Central memory CD8-positive, alpha-beta T cell (primary cell): Measurements from ENCODE around the gene CCDC197.

Experiments
- ATAC-seq: fragments of 150-1000 bp; cut with Tn5 transposase; replicated peaks from 2 replicates; pipeline ENCODE4 v1.10.0; 2022; ENCODE audit warnings: mild to moderate bottlenecking, moderate FRiP score, moderate number of reproducible peaks; ENCODE audit not compliant: poor library complexity, severe bottlenecking; ENCODE audit errors: extremely low read depth
- DNase-seq, 2 donors: peaks; one replicate each; pipeline ENCODE4 v3.0.0; 2021; ENCODE audit warnings: low spot score in 2 of 2
- H3K27ac Mint-ChIP-seq: one replicate; pipeline ENCODE4 v1.8.0; 2022; ENCODE audit warnings: low read depth, mild to moderate bottlenecking, moderate library complexity, mixed read lengths
- H3K27me3 Mint-ChIP-seq: one replicate; pipeline ENCODE4 v1.8.0; 2022; ENCODE audit warnings: mixed read lengths
- H3K36me3 Mint-ChIP-seq: one replicate; pipeline ENCODE4 v1.8.0; 2022; ENCODE audit warnings: mild to moderate bottlenecking, moderate library complexity, mixed read lengths; ENCODE audit not compliant: insufficient read depth
- H3K4me1 Mint-ChIP-seq: one replicate; pipeline ENCODE4 v1.8.0; 2022; ENCODE audit warnings: mixed read lengths
- H3K4me3 Mint-ChIP-seq: one replicate; pipeline ENCODE4 v1.8.0; 2022; ENCODE audit warnings: mild to moderate bottlenecking, moderate library complexity, mixed read lengths
- H3K9me3 Mint-ChIP-seq: one replicate; pipeline ENCODE4 v1.8.0; 2022; ENCODE audit warnings: mixed read lengths

CCDC197 gene

GRCh38 chr14:93956514-93957332, 40.4 kb upstream of the CCDC197 start:
- DNase-seq, result no peak

GRCh38 chr14:93957333-93957710, 39.8 kb upstream of the CCDC197 start:
- Mint-ChIP-seq H3K27me3 (no peaks in the 10 kb centered on the region), H3K9me3 (no peaks in the 10 kb centered on the region), H3K4me1 (peaks cover 92% of the 10 kb centered on the region), H3K27ac (peak overlapping the region; percentile 93), H3K36me3 (peaks cover 33% of the 10 kb centered on the region), H3K4me3 (peak overlapping the region; percentile 88)
- ATAC-seq, result no peak
- DNase-seq, result no peak

More at GRCh38 chr14:93956514-93957332, 40.4 kb upstream of the CCDC197 start:
- Mint-ChIP-seq H3K4me1 (peaks cover 94% of the 10 kb centered on the region), H3K36me3 (peaks cover 34% of the 10 kb centered on the region), H3K27ac (peak overlapping the region; percentile 93), H3K4me3 (peak overlapping the region; percentile 88), H3K9me3 (no peaks in the 10 kb centered on the region), H3K27me3 (no peaks in the 10 kb centered on the region)
- no peak for ATAC-seq

- Mint-ChIP-seq H3K4me1 (peaks cover 94% of the 10 kb centered on the region), H3K27me3 (no peaks in the 10 kb centered on the region), H3K4me3 (peak overlapping the region; percentile 88), H3K36me3 (peaks cover 37% of the 10 kb centered on the region), H3K27ac (peak overlapping the region; percentile 93), H3K9me3 (no peaks in the 10 kb centered on the region)
- no peak for DNase-seq
- ATAC-seq, result no peak
Observed at GRCh38 chr14:93957751-93958566, 39.1 kb upstream of the CCDC197 start.

DNA sequence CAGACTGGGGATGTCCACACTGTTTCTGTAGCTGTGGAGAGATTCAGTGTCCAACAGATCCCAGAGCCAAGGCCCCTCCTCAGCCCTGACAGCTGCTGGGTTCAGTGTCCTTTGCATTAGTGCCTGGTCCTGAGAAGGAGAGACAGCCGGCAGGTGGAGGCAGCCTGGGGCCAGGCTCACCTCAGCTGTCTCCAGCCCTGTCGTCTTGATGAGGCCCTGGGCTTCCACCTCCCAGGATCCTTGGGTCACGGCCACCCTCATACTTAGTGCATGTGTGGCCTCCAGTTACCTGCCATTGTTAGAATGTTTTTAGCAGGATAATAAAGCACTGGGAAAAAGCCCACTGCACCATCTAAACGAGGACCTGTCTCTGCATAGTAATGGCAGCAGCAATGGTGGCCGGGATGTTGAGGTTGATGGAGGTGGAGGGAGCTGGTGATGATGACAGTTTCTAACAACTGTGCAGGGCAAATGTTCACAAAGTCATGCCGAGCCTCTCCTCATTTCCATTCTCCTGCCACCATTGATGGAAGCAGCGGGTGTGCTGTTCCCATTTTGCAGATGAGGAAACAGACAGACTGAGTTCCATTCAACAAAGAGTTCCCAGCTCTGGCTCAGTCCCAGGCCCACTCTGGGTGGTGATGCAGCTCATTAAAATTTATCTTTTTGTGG, 38.4 kb upstream of the CCDC197 start:
- no peak for DNase-seq
- no peaks in the 10 kb centered on the region for H3K9me3 Mint-ChIP-seq
- H3K4me1 Mint-ChIP-seq, result peaks cover 94% of the 10 kb centered on the region
- H3K27me3 Mint-ChIP-seq, result no peaks in the 10 kb centered on the region
- peak overlapping the region; percentile 93 for H3K27ac Mint-ChIP-seq
- ATAC-seq, result no peak
- H3K4me3 Mint-ChIP-seq, result peak overlapping the region; percentile 79
- H3K36me3 Mint-ChIP-seq, result peaks cover 44% of the 10 kb centered on the region

DNA sequence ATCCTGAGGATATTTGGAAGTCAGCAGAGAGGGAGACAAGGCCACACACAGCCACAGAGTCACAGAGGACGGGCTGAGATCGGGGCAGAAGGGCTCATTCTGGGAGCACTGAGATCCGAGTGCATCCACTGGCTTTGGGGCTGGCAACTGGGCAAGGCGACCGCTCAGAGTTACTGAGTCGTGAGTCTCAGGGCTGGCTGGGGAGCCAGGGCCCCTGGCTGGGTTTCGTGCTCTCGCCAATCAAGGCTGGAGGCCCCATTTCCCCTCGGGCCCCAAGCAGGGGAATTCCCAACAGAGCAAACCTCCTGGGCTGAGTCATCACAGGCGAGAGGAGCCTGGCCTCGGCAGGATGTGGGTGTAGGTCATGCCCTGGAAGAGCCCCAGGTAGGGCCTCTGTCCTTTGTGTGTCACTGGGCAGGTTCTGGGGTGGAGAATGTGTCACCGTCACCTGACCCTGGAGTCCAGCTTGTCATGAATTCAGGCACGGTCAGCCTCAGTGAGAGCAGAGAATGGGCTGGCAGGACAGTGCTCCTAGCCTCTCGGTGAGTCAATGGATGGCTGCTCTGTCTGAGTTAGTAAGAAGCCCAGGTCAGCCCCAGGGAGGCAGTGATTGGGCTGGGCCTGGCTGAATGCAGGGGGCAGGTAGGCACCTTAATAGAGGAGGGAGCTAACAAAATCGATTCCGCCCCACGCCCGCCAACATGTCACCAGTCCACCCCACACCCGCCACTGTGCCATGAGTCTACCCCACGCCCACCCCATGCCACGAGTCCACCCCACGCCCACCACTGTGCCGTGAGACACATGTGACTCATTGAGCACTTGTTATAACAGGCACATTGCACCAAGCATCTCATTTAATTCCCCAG, 37.6 kb upstream of the CCDC197 start:
- Mint-ChIP-seq H3K9me3 (no peaks in the 10 kb centered on the region), H3K4me3 (peak overlapping the region; percentile 79), H3K36me3 (peaks cover 44% of the 10 kb centered on the region), H3K27ac (peak overlapping the region; percentile 93), H3K27me3 (no peaks in the 10 kb centered on the region), H3K4me1 (peaks cover 93% of the 10 kb centered on the region)
- ATAC-seq, result peak; percentile 75
- peak; percentile 74 to 92 for DNase-seq

DNA sequence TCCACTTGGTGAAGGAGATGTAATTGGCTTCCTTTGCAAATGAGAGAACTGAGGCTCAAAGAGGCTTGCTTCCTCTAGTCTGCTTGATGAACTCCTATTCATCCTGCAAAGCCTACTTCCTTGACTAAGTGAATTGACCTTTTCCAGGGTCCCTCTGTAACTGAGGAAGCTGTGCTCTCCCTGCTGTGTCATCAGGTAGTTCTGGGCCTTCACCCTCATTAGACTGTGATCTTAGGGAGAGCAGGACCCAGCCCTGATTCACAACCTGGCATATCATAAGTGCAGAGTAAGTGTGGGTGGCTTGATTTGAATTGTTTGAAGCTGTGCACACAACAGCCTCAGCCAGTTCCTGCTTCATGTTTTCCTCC, 37.0 kb upstream of the CCDC197 start:
- Mint-ChIP-seq H3K9me3 (peaks cover 6% of the 10 kb centered on the region), H3K4me1 (peaks cover 93% of the 10 kb centered on the region), H3K27me3 (no peaks in the 10 kb centered on the region), H3K36me3 (peaks cover 40% of the 10 kb centered on the region), H3K4me3 (peak overlapping the region; percentile 79), H3K27ac (peak overlapping the region; percentile 93)
- DNase-seq, result no peak
- no peak for ATAC-seq

DNA sequence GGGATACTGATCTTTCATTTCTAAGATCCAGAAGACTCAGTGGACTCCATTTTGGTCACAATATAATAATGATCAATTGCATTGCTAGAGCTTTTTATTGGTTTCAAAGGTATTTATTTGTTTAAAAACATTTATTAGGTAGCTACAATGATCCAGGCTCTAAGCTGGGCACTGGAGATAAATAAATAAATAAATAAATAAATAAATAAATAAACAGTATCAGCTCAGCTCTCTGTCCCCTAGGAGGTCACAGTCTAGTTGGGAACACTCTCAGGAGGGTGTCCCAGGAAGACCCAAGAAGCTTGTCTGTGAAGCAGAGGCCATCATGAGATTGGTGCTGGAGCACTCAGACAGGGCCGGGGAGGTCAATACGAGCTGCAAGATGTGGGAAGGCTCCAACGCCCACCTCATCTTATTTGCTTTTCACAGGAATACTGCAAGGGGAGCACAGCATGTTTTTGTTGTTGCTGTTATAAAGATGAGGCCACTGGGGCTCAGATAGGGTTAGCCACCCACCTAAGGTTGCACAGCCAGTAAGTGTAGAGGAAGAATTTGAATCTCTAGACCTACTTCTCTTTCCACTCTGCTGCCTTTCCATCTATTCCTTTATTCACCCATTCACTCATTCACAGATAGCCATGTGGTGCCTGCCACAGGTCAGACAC, 36.2 kb upstream of the CCDC197 start:
- Mint-ChIP-seq H3K9me3 (peaks cover 6% of the 10 kb centered on the region), H3K4me3 (peak overlapping the region; percentile 65), H3K27ac (peak overlapping the region; percentile 93), H3K4me1 (peaks cover 92% of the 10 kb centered on the region), H3K36me3 (peaks cover 38% of the 10 kb centered on the region), H3K27me3 (no peaks in the 10 kb centered on the region)
- ATAC-seq (no peak), DNase-seq (no peak)

DNA sequence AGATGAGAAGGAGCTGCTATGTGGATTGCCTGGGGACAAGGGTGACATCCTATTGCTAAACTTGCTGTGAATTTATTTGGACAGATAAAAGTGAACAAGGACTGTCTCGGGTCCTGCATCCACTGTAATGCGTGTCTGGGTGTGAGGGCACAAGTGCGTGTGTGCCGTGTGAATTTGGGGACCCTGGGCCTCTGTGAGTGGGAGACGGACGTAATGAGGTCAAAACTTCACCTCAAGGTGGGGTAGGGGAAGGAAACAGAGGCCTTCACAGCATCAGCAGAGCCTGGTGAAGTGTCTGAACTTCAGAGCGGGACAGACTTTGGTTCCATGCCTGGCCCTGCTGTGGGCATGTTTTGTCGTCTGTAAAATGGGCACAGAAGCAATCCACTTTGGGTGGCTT, 35.5 kb upstream of the CCDC197 start:
- DNase-seq, result no peak
- peaks cover 6% of the 10 kb centered on the region for H3K9me3 Mint-ChIP-seq
- peak overlapping the region; percentile 93 for H3K27ac Mint-ChIP-seq
- peak overlapping the region; percentile 65 for H3K4me3 Mint-ChIP-seq
- no peak for ATAC-seq
- peaks cover 89% of the 10 kb centered on the region for H3K4me1 Mint-ChIP-seq
- H3K27me3 Mint-ChIP-seq, result no peaks in the 10 kb centered on the region
- H3K36me3 Mint-ChIP-seq, result peaks cover 38% of the 10 kb centered on the region

DNA sequence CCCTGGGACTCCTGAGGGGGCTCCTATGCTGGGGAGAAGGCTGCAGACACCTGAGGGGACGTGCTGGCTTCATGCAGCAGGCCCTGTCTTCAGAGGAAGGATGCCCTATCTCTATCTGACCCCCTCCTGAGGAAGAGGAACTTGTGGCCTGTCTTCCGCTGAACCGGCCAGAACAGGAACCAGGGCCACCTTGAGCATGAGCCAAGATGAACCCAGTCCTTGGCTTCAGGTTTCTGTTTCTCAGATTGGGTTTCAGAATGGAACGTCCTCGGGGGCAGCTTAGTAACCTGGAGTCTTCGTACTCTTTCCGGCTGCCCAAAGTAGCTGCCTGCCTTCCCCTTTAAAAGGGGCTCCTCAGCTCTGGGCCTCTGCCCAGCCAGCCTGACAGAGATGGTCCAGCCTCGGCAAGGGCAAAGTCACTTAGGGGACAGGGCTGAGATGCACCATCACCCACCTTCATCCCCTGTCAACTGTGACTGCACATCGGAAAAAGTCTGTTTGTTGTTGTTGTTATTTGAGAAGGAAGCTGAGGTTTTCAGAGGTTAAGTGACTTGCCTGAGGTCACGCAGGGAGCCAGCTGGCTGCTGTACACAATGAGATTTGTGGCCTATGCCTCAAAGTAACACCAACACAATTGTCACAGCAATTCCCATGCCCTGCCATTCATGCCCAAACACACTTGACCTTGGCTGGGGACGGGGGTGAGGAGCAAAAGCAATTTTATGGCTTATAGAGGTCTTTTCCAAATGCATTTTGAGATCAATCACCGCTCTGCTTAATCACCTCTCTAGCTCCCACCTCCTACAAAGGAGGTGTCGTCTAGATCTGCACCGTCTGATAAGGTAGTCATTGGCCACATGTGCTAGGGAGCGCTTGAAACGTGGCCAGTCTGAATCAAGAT, 34.1 kb upstream of the CCDC197 start:
- H3K27me3 Mint-ChIP-seq, result no peaks in the 10 kb centered on the region
- peaks cover 6% of the 10 kb centered on the region for H3K9me3 Mint-ChIP-seq
- peak; percentile 50 to 69 for DNase-seq
- H3K36me3 Mint-ChIP-seq, result peaks cover 33% of the 10 kb centered on the region
- peaks cover 76% of the 10 kb centered on the region for H3K4me1 Mint-ChIP-seq
- peak; percentile 66 for ATAC-seq
- peak overlapping the region; percentile 65 for H3K4me3 Mint-ChIP-seq
- H3K27ac Mint-ChIP-seq, result peak overlapping the region; percentile 93

GRCh38 chr14:93963692-93964091, 33.4 kb upstream of the CCDC197 start:
- H3K4me3 Mint-ChIP-seq, result peak overlapping the region; percentile 65
- DNase-seq, result no peak
- ATAC-seq, result no peak

GRCh38 chr14:93964281-93964680, 32.8 kb upstream of the CCDC197 start:
- no peaks in the 10 kb centered on the region for H3K27me3 Mint-ChIP-seq
- no peak overlapping the region for H3K4me3 Mint-ChIP-seq
- DNase-seq (no peak), ATAC-seq (no peak)
- peaks cover 30% of the 10 kb centered on the region for H3K36me3 Mint-ChIP-seq
- peaks cover 6% of the 10 kb centered on the region for H3K9me3 Mint-ChIP-seq
- H3K4me1 Mint-ChIP-seq, result peaks cover 74% of the 10 kb centered on the region
- peak overlapping the region; percentile 93 for H3K27ac Mint-ChIP-seq

More at GRCh38 chr14:93963692-93964091, 33.4 kb upstream of the CCDC197 start:
- Mint-ChIP-seq H3K27ac (peak overlapping the region; percentile 93), H3K4me1 (peaks cover 73% of the 10 kb centered on the region), H3K36me3 (peaks cover 33% of the 10 kb centered on the region), H3K27me3 (no peaks in the 10 kb centered on the region), H3K9me3 (peaks cover 6% of the 10 kb centered on the region)
